ENCODE data around the gene FER.

- TF ChIP-seq, protein P1, sequence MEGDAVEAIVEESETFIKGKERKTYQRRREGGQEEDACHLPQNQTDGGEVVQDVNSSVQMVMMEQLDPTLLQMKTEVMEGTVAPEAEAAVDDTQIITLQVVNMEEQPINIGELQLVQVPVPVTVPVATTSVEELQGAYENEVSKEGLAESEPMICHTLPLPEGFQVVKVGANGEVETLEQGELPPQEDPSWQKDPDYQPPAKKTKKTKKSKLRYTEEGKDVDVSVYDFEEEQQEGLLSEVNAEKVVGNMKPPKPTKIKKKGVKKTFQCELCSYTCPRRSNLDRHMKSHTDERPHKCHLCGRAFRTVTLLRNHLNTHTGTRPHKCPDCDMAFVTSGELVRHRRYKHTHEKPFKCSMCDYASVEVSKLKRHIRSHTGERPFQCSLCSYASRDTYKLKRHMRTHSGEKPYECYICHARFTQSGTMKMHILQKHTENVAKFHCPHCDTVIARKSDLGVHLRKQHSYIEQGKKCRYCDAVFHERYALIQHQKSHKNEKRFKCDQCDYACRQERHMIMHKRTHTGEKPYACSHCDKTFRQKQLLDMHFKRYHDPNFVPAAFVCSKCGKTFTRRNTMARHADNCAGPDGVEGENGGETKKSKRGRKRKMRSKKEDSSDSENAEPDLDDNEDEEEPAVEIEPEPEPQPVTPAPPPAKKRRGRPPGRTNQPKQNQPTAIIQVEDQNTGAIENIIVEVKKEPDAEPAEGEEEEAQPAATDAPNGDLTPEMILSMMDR (conservative IDR thresholded peaks at IDR 0.05) = no peak
- TF ChIP-seq EZH2 (IDR thresholded peaks at IDR 0.05; ENCODE audit: low read depth) = no peak
These were observed 121.4 kb downstream of the FER start for GRCh38 chr5:108869066-108869465.
